GM19452 (cell line): ENCODE data around the gene B4GALT1.
A peak's percentile ranks its signal among the peaks of the same experiment; 100 is the strongest.
"Not testable (repeated sequence)": the region's sequence is repeated elsewhere in the genome, so short reads cannot be mapped to it uniquely, and the experiment has no call there.

Experiments
- ATAC-seq: cut with Tn5 transposase; IDR thresholded peaks from one replicate; pipeline ENCODE4 v1.9.1; 2021; ENCODE audit not compliant: unreplicated experiment

Gene B4GALT1

DNA sequence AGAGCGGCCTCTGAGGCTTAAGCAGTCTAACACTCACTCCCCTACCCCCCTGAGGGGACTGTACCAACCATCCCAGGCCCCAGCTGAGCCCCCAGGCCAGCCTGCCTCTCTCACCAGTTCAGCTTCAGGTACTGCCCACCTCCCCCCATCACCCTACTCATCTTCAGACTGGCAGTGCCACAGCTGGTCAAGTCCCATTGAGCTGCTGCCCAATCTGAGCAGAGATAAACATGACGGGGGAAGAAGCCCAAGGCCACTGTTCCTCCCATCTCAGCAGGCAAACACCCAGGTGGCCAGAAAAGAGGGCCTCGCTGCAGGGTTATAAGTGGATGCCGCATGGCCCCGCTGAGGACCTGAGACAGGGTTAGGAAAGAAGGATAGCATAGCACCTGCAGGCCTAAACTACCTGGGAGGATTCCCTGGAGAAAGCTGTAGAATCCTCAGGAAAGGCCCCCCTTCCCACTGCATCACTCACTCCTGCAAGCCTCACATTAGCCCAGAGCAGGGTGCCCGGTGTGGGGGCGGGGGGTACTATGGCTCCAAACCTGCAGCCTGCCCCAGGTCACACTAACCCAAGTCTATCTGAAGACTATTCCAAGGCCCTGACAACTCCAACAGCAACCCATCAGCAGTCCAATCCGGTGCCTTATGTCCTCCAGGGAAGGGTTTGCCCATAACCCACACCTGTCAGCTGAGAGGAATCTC is 3.6 kb downstream of the B4GALT1 start:
- ATAC-seq, result no peak

DNA sequence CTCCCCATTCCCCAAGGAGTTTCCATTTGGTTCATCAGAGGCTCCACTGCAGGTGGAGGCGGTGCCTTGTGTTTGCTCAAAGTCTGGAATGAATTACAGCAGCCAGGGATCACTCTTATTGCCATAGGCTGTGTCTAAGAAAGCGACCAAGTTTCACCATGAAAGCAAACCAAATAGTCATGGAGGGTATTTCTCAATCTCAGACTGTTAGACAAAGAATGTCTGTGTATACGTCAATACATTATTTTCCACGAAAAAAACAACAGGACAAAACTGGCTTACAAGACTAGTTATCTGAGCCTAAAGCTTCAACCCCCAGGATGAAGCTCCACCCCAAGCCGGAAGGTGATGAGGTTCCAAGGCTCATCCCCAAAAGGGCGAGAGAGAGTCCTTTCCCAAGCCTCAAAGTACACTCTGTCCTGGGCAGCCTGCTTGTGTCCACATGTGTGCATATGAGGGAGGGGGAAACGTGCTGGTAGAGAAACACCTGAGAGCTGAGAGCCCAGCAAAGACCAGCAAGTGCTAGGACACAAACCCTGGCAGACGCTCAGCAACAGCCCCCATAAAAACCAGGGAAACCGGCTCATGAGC is 4.3 kb downstream of the B4GALT1 start:
- ATAC-seq, result no peak

DNA sequence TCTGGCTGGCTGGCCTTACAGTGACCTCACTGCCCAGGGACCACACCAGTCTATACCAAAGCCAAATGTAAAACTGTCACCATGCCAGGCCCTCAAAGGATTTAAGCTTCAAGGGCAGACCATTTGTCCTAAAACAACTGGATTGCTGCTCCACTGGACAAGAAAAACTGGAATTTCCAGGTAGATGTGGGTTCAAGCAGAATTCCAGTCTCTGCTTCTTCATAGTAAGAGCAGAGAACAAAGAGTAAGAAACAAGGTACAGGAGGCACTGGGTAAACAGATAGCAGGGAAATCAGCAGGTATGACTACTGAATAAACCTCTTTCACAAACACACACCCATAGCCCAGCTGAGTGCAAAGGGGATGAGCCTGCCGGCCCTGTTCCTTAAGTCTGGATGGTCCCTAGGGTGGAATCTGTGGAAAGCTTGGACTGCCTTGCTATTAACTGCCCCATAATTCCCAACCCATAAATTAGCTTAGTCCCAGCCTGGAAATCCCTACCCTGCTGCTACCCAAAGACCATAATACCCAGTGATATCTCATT is 5.5 kb downstream of the B4GALT1 start:
- ATAC-seq, result no peak

DNA sequence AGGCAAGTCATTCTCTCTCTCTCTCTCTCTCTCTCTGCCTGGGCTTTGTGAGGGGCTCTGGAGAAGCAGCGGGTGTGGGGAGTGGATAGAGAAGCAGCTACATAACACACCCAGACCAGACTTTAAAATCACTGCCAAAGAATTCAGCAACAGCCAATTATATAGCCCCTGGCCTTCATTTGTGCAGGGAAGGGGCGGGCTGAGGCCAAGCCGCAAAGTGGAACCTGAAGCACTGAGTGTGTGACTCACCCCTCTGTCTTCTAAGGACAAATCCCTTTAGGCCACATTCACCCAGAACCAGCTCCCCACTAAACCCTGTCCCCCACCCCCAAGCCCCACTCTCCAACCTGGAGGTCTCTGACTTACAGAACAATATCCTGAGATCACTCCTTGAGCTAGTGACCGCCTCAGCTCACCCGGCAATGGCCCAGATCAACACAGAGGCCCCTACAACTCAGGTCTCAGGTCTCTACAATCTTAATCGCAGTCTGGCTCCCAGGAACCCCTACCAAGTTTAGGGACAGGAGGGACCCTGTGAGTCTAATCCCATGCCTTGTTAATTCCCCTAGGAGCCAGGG is 6.0 kb downstream of the B4GALT1 start:
- ATAC-seq, result no peak

DNA sequence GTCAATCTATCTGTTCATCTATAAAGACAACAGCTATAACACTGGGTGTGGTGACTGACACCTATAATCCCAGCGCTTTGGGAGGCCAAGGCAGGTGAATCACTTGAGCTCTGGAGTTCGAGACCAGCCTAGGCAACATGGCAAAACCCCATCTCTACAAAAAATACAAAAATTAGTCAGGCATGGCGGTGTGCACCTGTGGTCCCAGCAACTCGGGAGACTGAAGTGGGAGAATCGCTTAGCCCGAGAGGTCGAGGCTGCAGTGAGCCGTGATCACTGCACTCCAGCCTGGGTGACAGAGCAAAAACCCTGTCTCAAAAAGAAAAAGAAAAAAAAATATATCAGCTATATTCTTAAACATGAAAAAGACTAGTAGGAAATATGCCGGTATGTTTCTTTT is 6.7 kb downstream of the B4GALT1 start:
- not testable (repeated sequence) for ATAC-seq

DNA sequence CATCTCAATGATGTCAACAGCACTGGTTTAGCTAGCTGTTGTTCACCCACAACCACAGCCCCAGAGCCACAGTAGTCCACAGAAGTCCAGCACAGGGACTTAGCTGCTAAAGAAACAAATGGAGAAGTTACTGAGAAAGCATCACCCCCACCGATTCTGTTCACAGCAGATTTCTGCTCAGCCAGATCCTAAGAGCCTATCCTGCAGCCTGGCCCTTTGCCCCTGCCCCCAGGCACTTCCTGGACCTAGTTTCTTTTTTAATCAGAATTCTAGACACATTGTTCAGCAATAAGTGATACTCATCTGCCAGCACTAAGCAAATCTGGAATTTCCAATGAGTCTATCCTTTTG is 7.4 kb downstream of the B4GALT1 start:
- peak; percentile 36 for ATAC-seq

DNA sequence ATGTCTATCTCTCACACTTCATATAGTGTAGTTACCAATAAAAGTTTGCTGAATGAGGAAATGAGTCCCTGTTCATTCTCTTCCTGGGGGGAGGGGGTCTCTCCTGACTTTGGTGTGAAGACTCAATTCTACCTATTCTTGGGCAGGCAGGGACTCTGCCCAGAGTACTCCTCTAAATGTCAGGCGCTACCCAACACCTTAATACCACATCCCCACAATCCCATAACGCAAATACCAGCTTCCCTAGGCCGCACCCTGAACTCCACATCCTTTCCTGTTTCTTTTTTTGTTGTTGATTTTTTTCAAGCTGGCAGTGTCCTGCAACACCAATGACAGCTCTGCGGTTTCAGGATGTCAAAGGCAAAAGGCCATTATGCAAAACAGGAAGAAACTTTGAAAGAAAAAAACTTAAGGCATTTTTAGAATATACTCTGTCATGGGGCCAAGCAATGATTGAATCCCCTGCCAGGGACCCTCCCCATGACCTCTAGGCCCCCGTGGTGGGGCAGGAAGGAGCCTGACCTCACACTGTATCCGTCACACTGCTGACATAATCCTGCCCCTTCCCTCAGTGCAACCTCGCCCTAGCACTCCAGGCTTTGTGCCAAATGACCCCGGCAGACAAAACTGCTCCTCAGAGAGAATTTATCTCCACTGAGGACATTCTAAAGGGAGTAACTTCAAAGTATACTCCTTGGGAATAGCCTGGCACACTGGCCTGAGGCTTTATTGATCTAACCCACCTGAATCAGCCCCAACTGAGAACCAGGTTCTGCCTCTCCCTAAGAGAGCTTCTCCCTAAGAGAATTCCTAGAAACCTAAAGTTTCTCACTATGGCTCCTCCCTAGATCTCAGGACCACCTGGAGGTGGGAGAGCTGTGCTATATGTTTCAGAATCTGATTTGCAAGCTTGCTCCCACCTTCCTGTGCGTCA is 8.0 kb downstream of the B4GALT1 start:
- ATAC-seq, result no peak

DNA sequence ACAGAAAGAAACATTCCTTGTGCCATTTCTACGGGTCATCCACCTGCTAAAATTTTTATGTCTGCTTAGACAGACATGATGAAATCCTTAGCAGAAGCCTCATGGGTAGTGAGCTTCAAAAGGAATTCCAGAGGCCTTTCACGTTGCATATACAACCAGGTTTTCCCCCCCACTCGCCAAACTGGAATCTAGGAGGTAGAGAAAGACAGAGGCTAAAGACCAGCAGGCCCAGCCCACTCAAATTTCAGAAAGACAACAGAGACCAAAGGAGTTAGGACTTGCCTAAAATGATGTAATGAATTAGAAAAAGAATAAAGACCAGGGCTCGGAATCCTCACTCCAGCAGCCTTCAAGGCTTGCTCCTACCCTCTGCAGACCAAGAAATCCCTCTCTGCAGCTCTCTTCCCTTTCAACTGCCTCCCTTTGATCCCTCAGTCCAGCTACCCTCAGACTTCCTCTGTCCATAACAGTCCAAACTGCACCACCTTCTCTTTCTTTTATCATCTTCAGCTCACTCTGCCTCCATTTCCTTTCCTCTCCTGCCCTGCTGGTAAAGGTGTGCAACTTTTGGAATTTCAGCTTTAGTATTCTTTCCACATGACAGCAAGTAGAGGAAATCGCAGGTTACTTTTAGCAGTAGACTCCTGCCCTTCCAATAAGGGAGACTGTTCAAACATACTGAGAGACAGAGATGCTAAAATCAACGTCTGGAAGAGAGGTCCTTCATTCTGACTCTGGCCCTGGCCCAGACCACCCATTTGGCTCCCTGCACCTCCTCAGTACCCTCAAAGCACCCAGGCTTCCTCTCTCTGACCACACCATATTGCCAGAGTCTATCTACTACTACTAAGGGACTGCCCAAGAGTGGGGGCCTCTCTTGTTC is 8.9 kb downstream of the B4GALT1 start:
- ATAC-seq, result no peak

DNA sequence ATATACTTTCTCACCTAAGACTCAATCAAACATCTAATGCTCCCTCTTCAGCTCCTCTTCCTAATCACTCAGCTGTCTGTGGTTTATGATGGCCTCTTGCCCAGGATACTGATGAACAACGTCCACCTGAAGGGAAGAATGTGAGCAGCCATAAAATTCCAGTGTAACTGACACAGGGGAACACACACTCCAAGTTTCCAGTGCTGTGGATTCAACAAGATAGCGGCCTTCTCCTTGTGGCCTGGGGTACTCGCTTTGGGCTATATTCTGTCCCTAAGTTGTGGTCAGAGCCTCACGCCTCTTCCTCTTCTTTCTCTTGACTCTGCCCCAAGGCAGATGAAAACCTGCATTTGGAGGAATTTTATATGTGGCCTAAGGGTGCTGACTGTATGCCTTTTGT is 11.7 kb downstream of the B4GALT1 start:
- no peak for ATAC-seq

DNA sequence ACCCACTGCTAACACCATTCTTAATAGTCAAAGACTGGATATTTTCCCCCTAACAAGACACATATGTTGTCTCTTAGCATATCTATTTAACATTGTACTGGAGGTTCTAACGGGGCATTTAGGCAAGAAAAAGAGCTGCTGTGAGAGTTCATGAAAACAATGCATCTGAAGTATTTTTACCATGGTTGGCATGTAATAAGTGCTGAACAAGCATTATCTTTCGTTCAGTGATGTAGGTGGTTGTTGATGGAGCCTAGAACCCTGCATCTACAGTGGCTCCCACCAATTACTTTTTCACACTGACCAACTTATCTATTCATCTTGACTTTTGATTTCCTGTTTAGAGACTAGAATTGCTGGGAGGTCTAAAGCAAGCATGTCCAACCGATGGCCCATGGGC is 12.8 kb downstream of the B4GALT1 start:
- ATAC-seq, result no peak

DNA sequence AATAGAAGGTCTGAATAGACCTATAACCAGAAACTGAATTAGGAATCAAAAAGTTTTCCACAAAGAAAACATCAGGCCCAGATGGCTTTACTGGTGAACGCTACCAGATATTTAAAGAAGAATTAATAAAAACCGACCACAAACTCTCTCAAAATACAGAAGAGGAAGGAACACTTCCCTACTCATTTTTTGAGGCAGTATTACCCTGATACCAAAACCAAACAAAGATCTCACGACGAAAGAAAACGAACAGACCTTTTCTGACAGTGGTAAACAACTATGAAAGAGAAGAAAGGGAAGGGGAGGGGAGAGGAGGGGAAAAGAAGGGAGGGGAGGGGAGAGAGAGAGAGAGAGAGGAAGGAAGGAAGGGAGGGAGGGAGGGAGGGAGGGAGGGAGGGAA is 13.5 kb downstream of the B4GALT1 start:
- ATAC-seq, result no peak

DNA sequence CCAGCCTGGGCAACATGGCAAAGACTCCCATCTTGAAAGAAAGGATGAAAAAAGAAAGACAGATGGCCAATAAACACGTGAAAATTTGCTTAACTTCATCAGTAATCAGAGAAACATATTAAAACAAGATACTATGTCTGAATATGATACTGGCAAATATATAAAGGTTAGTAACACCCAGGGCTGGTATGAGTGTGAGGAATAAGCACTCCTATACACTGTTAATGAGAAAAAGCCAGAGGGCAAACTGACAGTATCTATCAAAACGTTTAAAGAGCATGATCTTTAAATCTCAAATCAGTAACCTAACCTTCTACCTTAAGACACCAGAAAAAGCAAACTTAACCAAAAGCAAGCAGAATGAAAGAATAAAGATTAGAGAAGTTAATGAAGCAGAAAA is 14.1 kb downstream of the B4GALT1 start:
- no peak for ATAC-seq

DNA sequence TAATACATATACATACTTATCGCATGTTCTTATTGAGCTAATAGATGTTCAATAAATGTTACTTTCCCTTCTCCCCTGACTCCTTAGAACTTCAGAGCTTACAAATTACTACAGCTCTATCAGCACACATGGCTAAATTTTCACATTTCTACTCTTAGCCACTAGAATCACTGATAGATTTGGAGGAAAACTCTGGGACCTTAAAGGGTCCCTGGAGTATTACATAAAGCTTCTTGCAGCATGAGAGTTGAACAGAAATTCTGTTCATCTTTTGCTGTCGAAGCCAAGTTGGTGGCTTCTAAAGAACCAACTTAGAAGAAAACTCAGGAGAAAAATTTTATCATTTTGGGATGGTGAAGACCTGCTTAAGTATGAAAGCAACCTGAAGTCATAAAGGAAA is 15.5 kb downstream of the B4GALT1 start:
- no peak for ATAC-seq

DNA sequence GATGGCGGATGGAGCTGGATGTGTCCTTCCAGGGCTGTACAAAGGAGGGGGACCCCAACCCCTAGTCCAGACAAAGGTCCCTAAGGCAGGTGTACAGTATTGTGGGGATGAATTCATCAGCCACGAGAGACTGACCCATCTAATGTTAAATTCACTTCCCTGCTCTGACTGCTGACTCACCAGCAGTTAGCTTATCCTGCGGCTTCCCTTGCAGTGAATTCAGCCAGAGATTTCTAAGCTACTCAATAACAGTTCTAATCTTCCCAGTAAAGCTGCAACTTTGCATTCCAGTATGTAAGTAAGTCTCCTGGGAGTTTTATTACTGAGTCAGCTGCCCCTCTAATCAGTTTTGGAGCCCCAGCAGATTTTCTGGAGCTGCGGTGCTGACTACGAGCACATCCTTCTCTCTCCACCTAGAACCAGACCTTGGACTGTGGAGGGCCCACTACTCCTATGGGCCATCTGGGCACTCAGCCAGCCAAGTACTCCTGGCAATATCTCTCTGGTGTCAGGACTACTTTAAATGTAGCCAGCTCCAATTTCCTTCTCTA is 16.1 kb downstream of the B4GALT1 start:
- no peak for ATAC-seq

DNA sequence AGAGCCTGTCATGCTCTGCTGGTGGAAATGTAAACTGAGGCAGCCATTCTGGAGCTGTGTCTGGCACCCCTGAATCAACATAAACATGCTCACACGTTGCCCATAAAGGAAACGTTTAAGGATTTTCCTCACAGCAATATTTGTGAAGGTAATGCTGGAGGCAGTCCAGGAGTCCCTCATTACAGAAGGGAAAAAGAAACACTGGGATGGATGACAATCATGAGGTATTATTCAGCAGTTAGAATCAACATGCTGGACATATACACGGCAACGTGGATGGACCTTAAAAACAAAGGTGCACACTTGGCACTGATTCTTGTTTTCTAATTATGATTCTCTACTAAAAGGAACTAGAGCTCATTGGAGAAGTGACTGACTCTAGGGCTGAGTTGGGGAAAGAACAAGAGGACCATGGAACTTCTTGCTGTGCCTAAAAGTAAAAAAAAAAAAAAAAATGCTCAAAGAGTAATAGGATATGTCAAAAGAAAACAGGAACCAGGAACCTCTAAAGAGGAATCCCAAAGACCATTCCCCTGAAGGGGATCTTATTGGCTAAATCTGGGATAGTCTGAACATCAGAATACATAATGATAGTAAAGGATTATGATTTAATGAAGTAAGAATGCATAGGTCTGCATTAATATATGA is 18.6 kb downstream of the B4GALT1 start:
- ATAC-seq, result no peak

DNA sequence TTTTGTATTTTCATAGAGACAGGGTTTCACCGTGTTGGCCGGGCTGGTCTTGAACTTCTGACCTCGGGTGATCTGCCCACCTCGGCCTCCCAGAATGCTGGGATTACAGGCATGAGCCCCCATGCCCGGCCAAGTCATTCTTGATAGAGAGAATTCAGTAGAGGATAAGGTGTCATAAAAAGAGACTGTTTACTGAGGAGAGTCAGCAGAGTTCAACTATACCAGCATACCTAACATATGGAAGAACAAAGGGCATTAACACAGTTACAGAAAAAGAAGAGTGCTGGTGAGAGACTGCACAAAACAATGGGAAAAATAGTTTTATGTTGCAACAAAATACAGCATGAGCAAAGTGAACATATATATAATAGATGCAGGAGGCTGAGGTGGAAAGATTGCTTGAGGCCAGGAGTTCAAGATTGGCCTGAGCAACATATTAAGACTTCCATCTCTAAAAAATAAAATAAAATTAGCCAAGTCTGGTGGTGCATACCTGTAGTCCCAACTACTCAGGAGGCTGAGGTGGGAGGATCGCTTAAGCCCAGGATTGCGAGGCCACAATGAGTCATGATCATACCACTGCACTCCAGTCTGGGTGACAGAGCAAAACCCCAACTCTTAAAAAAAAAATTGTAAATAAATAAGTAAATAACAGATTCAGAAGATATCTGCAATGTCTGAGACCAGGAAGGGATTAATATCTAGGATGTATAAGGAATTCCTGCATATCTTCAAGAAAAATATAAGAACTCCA is 19.5 kb downstream of the B4GALT1 start:
- no peak for ATAC-seq

DNA sequence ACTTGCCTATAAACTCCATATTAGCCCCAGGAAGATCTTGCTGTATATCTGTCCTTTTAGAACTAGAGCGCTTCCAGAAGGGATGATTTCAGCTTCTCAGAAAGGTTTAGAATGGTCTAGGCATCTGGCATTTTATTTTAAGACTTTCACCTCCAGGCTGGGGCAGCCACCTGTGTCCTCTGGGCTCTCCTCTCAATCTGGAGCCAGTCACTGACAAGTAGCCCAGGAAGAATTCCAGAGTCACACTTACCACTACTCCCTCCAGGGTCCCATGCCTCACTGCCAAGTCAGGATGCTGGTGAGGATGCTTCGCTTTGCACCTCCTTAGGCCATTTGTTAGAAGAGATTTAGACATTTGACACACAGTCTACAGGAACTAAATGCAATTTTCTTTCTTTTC is 20.8 kb downstream of the B4GALT1 start:
- no peak for ATAC-seq

DNA sequence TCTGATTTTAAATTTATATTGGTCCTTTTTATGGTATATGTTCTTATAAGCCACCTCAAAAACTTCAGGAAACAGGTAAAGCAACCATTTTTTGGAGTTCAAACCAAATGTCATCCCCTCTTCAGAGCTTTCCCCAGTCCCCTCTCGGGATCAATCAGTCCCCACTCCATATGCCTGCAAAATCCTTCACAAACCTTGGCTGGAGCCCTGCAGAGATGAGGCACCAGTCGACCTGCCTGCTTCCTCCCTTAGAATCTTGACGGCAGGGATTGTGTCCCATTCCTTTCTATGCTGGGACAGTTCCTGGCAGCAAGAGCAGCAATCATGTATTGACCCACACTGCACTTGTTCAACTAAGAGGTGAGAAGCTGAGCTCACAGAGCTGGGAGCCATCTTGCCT is 22.6 kb downstream of the B4GALT1 start:
- no peak for ATAC-seq

DNA sequence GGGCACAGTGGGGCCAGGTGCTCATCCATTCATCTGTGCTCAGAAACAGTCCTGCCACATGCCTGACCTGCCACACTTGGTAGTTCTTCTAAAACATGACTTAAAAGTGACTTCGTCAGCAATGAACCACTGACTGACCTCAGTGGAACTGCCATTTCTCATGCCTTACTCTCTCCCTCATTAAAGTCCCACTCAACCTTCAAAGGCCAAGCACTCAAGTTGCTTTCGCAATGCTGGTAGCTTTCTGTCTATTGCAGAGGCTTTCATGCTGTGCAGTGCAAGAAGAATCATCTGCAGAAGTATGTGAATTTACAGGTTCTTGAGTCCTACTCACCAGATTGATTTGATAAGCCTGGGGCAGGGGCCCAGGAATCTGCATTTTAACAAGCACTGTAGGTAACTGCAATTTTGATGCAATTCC is 23.9 kb downstream of the B4GALT1 start:
- ATAC-seq, result peak; percentile 8
